Measurements from ENCODE around the gene CARS2.
"Not testable (repeated sequence)": the region's sequence is repeated elsewhere in the genome, so short reads cannot be mapped to it uniquely, and the experiment has no call there.

CARS2 gene, protein sequence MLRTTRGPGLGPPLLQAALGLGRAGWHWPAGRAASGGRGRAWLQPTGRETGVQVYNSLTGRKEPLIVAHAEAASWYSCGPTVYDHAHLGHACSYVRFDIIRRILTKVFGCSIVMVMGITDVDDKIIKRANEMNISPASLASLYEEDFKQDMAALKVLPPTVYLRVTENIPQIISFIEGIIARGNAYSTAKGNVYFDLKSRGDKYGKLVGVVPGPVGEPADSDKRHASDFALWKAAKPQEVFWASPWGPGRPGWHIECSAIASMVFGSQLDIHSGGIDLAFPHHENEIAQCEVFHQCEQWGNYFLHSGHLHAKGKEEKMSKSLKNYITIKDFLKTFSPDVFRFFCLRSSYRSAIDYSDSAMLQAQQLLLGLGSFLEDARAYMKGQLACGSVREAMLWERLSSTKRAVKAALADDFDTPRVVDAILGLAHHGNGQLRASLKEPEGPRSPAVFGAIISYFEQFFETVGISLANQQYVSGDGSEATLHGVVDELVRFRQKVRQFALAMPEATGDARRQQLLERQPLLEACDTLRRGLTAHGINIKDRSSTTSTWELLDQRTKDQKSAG

DNA sequence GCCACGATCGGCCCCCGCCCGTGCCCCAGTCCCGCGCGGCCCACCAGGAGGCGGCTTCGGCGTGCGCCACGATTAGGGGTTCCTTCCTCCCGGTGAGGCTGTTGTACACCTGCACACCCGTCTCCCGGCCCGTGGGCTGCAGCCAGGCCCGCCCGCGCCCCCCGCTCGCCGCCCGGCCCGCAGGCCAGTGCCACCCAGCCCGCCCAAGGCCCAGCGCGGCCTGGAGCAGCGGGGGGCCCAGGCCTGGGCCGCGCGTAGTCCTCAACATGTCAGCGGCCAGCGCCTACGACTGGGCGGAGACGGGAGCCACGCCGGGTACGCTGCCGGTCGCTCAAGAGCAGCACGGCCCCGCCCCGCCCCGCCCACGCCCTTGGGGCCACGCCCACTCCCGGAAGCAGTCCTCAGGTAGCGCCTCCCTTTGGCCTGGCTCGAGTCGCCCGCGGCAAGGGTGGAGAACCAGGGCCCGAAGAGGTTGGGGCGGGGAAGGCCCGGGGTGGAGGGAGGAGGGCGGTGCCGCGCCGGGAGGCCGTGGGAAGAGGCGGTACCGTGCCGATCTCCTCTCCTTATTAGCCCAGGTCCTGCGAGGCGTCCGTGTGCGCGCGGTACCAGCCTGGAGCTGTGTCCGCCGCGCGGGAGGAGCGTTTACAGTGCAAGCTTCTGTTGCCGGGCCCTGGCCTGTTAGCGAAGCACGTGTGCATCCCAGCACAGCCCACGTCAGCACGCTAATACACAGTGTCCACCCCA lies at the start of gene CARS2:
CARS2 (minus strand) TSS at position 291 of the 744 bp plus-strand sequence; CDS start at position 268, 23 bp downstream.
- DNase-seq (ENCODE audit: low read depth), result peak; percentile 79

GRCh38 chr13:110748271-110748670 lies 42.4 kb upstream of the CARS2 start:
- no peak for DNase-seq (ENCODE audit: low read depth)

DNA sequence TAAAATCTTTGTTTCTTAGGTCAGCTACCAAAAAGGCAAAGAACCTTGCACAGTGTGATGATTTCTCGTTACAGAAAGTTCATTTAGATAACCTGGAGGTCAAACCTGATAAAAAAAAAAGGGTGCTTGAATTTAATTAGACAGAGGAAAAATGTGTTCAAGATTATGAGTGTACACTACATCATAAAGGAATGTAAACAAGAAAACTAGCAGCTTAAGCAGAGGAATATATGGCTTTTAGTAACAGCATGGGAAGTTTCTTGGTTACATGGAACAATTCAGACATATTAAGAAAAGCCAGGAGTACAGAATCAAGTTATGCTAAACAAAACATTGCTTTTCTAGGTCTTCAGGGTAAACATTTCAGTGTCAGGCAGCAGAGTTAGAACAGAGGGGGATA lies 40.5 kb upstream of the CARS2 start:
- no peak for DNase-seq (ENCODE audit: low read depth)

DNA sequence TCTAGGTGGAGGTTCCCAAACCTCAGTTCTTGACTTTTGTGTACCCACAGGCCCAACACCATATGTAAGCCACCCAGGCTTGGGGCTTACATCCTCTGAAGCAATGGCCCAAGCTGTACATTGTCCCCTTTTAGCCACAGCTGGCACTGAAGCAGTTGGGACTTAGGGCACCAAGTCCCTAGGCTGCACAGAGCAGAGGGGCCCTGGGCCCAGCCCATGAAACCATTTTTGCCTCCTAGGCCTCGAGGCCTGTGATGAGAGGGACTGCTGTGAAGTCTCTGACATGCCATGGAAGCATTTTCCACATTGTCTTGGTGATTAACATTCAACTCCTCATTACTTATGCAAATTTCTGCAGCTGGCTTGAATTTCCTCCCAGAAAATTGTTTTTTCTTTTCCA lies 37.8 kb upstream of the CARS2 start:
- DNase-seq (ENCODE audit: low read depth), result no peak

DNA sequence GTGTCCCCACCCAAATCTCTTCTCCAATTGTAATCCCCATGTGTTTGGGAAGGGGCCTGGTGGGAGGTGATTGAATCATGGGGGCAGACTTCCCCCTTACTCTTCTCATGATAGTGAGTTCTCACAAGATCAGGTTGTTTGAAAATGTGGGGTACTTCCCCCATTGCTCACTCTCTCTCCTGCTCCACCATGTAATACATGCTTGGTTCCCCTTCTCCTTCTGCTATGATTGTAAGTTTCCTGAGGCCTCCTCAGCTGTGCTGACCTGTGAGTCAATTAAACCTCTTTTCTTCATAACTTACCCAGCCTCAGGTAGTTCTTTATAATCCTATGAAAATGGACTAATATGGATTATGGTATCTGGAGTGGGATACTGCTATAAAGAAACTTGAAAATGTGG lies 31.6 kb upstream of the CARS2 start:
- DNase-seq (ENCODE audit: low read depth), result no peak

GRCh38 chr13:110734561-110734960 lies 28.6 kb upstream of the CARS2 start:
- DNase-seq (ENCODE audit: low read depth), result no peak

DNA sequence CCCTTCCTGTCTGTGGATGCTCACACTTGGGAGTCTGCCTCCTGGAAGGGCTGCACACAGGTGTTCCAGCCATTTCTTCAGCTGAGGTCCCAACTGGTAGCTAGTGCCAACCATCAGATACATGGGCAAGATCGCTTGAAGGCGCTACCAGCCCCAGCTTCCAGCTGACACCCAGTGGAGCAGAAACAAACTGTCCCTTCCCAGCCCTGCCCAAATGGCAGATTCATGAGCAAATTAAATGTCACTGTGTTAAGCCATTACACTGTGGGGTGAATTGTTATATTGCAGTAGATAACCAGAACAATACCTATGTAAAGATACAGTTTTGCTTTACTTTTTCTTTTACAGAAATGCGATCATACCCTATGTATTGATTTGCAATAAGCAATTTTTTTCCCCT lies 25.2 kb upstream of the CARS2 start:
- DNase-seq (ENCODE audit: low read depth), result no peak

DNA sequence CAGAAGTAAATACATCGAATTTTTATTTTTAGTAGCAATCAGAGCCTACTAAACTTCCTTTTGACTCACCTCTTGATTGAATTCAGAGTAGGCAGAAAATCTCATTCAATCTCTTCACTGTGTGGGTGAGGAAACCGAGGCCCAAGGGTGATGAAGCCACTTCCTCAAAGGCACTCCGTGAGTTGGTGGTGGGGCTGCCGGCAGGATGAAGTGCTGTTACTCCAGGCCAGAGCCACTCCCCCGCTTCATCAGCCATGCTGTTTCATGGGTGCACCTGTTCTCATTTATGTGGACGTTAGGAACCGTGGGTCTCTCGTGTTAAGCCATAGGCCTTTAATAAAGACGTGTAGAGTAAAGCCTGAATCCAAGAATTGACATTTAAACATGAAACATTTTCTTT lies 20.8 kb upstream of the CARS2 start:
- DNase-seq (ENCODE audit: low read depth), result peak; percentile 15

DNA sequence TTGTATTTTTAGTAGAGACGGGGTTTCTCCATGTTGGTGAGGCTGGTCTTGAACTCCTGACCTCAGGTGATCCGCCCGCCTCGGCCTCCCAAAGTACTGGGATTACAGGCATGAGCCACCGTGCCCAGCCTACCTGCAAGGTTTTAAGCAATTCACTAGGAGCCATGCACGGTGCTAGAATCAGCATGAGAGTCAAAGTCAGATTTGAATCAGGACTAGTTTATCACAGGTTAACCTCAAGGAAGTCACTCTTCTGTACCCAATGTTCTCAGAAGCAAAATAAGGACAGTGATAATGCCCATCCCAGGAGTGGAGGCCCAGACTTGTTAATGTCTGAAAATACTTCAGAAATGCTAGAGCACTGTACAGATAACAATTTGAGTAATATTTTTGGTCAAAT lies 20.2 kb upstream of the CARS2 start:
- not testable (repeated sequence) for DNase-seq (ENCODE audit: low read depth)

DNA sequence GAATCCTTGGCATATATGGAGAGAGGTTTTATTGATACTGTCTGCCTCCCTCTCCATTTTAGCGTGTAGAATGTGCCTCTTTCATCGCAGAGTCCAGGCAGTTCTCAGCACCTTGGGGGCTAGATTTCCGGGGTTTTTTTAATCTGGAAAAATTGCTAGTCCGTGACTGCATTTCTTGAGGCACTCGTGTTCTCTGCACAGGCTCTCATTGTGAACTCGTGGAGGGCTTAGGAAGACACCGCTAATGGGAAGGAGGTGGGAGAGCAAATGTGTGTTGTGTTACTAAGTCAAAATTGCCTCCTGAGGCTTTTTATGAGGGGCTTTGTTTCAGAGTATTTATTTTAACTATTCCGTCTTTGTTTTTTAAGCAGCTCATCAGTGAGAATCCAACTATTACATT lies 17.7 kb upstream of the CARS2 start:
- no peak for DNase-seq (ENCODE audit: low read depth)

DNA sequence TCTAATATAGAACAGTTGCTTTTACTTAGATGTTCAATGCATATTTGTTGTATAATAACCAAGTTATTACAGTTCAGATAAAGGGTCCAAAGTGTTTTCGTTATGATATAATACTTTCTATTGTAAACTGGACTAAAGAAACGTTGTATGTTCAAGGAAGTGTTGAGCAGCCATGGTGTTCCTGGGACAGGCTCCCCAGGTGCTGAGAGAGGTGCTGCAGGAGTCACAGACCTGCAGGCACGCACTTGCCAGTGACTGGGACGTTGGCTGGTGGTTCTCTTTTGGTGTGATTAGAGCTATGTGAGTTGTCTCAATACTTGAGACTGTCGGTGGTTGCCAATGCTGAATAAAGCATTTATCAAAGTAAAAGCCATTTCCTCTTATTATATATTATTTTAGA lies 17.1 kb upstream of the CARS2 start:
- no peak for DNase-seq (ENCODE audit: low read depth)

DNA sequence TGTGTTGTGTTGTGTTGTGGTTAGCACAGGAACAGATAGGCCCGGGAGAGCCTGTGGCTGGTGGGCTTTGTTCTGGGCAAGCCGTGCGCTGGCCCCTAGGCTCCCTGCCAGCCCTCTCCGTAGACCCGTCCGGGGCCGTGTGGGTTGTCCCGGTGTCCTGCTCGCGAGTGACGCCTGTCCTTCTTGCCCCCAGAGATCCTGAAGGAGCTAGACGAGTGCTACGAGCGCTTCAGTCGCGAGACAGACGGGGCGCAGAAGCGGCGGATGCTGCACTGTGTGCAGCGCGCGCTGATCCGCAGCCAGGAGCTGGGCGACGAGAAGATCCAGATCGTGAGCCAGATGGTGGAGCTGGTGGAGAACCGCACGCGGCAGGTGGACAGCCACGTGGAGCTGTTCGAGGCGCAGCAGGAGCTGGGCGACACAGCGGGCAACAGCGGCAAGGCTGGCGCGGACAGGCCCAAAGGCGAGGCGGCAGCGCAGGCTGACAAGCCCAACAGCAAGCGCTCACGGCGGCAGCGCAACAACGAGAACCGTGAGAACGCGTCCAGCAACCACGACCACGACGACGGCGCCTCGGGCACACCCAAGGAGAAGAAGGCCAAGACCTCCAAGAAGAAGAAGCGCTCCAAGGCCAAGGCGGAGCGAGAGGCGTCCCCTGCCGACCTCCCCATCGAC lies 13.3 kb upstream of the CARS2 start:
- no peak for DNase-seq (ENCODE audit: low read depth)

DNA sequence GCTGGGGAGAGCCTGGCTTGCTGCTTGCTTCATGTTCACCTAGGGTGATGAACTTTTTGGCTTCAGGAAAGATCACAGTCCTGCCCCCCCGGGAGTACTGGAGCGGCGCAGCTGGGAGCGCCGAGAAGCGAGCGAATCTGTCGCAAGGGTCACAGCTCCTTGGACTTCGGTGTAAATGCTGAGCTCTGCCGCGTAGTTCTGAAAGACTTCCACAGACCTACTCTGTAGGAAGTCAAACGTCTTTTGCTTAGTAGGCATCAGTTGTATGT lies 10.3 kb upstream of the CARS2 start:
- DNase-seq (ENCODE audit: low read depth), result no peak

DNA sequence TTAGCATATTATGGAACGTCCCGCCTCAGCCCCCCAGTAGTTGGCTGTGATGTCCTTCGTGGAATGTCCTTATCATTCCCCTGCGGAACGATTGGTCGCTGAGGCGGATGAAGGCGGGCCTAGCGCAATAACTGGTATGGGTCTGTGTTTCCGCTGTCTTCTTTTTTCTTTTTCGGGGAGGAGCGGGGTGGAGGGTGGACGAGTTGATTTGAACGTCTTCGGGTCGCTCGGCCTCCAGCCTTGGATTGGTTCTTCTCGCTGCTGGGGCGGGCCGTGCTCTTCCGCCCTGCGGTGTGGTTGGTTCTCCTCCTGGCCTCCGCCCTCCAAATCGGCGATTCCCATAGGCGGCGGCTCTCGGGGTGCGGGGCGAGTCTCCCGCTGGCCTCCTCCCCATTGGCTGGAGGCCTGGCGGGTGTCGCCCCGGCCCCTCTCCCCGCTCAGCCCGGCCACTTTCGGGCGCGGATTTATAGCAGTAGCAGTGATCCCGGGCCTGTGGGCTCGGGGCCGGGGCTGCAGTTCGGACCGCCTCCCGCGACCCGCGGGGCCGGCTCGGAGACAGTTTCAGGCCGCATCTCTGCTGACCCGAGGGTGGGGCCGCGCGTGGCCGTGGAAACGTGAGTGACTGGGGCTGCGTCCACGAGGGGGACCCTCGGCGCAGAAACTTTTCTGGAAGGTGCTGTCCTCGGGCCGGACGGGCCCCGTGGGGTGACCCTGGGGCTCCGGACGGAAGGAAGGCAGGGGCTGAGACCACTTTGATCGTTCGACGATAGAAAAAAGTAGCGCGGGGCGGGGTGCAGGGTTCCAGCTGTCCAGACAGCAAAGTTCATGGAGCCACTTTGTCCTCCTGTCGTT lies 9.7 kb upstream of the CARS2 start:
- peak; percentile 89 for DNase-seq (ENCODE audit: low read depth)

- no peak for DNase-seq (ENCODE audit: low read depth)
Observed at GRCh38 chr13:110714797-110715394, 9.0 kb upstream of the CARS2 start.

GRCh38 chr13:110713981-110714796 lies 8.3 kb upstream of the CARS2 start:
- DNase-seq (ENCODE audit: low read depth), result peak; percentile 54

- no peak for DNase-seq (ENCODE audit: low read depth)
Observed at GRCh38 chr13:110713642-110713952, 7.7 kb upstream of the CARS2 start, which contains the start of gene ING1. Gene ING1, plus strand, starts transcription at chr13:110713700. Its CDS starts 450 bp downstream, at chr13:110714150.

GRCh38 chr13:110712849-110713641 lies 7.1 kb upstream of the CARS2 start:
- peak; percentile 95 for DNase-seq (ENCODE audit: low read depth)

DNA sequence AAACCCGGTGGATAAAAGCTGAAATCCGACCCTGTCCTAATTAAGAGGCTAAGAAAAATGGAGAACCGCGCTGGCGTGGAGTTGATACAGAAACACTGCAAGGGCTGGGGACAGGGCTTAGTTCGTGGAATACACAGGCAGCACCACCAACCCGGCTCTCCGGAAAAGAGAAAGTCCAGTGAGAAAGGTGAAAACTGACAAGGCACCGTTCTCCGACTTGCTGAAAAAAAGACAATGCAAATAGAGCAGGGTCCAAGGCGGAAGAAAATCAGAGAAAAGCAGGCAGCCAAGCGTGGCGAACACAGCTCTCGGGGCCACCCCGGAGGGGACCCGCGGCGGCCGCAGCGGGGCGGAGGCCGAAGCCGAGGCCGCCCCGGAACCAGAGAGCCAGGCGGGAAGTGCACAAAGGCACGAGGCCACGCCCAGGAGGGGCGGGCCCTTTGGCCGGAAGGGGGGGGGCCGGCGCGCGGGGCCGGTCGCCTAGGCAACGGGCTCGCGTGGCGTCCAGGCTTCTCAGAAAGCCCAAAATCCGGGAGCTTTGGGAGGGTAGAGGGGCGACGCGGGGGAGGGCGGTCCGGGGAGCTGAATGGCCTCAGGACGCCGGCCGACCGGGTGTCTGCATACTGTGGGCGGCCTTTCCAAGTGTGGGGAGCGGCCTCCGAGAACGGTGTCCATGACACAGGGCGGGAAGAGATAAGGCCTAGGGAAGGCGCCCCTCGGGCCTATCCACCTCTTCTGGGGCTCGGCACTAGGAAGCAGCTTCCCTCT lies 6.3 kb upstream of the CARS2 start:
- DNase-seq (ENCODE audit: low read depth), result peak; percentile 66

Measured in stimulated activated CD8-positive, alpha-beta memory T cell treated with anti-CD3 and anti-CD28 coated beads, Interleukin-15, amount 100 ng/mL, for 1 hour (primary cell).